ENCODE measurements around the gene LEF1.

The LEF1 gene

GRCh38 chr4:108094923-108095482 lies 73.7 kb downstream of the LEF1 start:
- Mint-ChIP-seq H3K27ac (peak overlapping the region; percentile 52), H3K9me3 (no peaks in the 10 kb centered on the region), H3K4me1 (peaks cover 27% of the 10 kb centered on the region), H3K4me3 (no peak overlapping the region), H3K36me3 (ENCODE audit: low read depth) (peaks cover 26% of the 10 kb centered on the region), H3K27me3 (ENCODE audit: low read depth, poor library complexity) (no peaks in the 10 kb centered on the region)
- no peak for DNase-seq
- no peak for TF ChIP-seq CTCF (IDR thresholded peaks at IDR 0.05)

GRCh38 chr4:108094131-108094530 lies 74.6 kb downstream of the LEF1 start:
- Mint-ChIP-seq H3K4me3 (no peak overlapping the region), H3K4me1 (peaks cover 27% of the 10 kb centered on the region), H3K36me3 (ENCODE audit: low read depth) (peaks cover 33% of the 10 kb centered on the region), H3K27me3 (ENCODE audit: low read depth, poor library complexity) (no peaks in the 10 kb centered on the region), H3K27ac (no peak overlapping the region), H3K9me3 (no peaks in the 10 kb centered on the region)
- DNase-seq: no peak
- TF ChIP-seq CTCF (IDR thresholded peaks at IDR 0.05): no peak

DNA sequence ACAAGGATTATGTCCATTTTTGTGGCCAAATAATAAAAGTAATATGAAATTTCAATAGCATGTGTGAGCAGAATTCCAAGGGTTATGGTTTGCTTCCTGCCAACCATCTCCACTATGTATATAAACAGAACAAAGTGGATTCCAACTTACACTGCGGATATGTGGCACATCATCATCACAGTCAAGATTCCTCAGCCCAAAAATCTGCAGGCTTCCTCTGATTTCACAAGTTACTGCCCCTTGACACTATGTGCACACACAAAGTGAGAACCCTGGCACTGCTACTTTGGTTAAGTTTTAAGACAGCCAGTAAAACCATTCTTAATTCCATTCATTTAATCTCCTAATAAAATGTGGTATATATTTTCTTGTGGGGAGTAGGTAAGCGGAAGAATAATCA lies 76.4 kb downstream of the LEF1 start:
- peak overlapping the region; percentile 52 for H3K27ac Mint-ChIP-seq
- H3K27me3 Mint-ChIP-seq (ENCODE audit: low read depth, poor library complexity): no peaks in the 10 kb centered on the region
- H3K9me3 Mint-ChIP-seq: no peaks in the 10 kb centered on the region
- no peak for TF ChIP-seq CTCF (IDR thresholded peaks at IDR 0.05)
- DNase-seq: no peak
- H3K4me1 Mint-ChIP-seq: peaks cover 15% of the 10 kb centered on the region
- no peak overlapping the region for H3K4me3 Mint-ChIP-seq
- H3K36me3 Mint-ChIP-seq (ENCODE audit: low read depth): peaks cover 40% of the 10 kb centered on the region

GRCh38 chr4:108087293-108087967 lies 81.3 kb downstream of the LEF1 start:
- no peak for DNase-seq
- Mint-ChIP-seq H3K27ac (peak overlapping the region; percentile 19), H3K4me1 (no peaks in the 10 kb centered on the region), H3K36me3 (ENCODE audit: low read depth) (peaks cover 67% of the 10 kb centered on the region), H3K9me3 (no peaks in the 10 kb centered on the region), H3K27me3 (ENCODE audit: low read depth, poor library complexity) (no peaks in the 10 kb centered on the region), H3K4me3 (no peak overlapping the region)
- no peak for TF ChIP-seq CTCF (IDR thresholded peaks at IDR 0.05)

GRCh38 chr4:108081256-108081655 lies 87.5 kb downstream of the LEF1 start:
- Mint-ChIP-seq H3K4me1 (peaks cover 5% of the 10 kb centered on the region), H3K36me3 (ENCODE audit: low read depth) (peaks cover 79% of the 10 kb centered on the region), H3K9me3 (no peaks in the 10 kb centered on the region), H3K4me3 (no peak overlapping the region), H3K27ac (peak overlapping the region; percentile 95), H3K27me3 (ENCODE audit: low read depth, poor library complexity) (no peaks in the 10 kb centered on the region)
- DNase-seq: no peak
- TF ChIP-seq CTCF (IDR thresholded peaks at IDR 0.05): no peak

GRCh38 chr4:108080747-108081146 lies 88.0 kb downstream of the LEF1 start:
- no peak for DNase-seq
- Mint-ChIP-seq H3K27ac (peak overlapping the region; percentile 95), H3K9me3 (no peaks in the 10 kb centered on the region), H3K4me3 (no peak overlapping the region), H3K27me3 (ENCODE audit: low read depth, poor library complexity) (no peaks in the 10 kb centered on the region), H3K4me1 (peaks cover 5% of the 10 kb centered on the region), H3K36me3 (ENCODE audit: low read depth) (peaks cover 81% of the 10 kb centered on the region)
- no peak for TF ChIP-seq CTCF (IDR thresholded peaks at IDR 0.05)
